ENCODE data around the gene NUMB.

- TF ChIP-seq CTCF (IDR thresholded peaks at IDR 0.05) (no peak), POLR2A (IDR thresholded peaks at IDR 0.05) (no peak)
Measured at GRCh38 chr14:73250781-73251500, 207.4 kb downstream of the NUMB start.
